ENCODE measurements around the gene RBP2. TPM values are rescaled to one million over a fixed set of nuclear protein-coding genes. Genes with fewer than 3 reads are reported as not detected.

RBP2 gene
- polyA plus RNA-seq, 3 donors = 0.18 to 0.46 (median 0.24) TPM

Other genes starting within 250 kb of the RBP2 start
- gene MRPS22, start 132.5 kb downstream of the RBP2 start, polyA plus RNA-seq (ENCODE audit: insufficient read length in 3 of 3) = 10 to 100 TPM; 62.1 to 64.6 (median 62.2) TPM
- 100 to 1,000 TPM; 164 to 176 (median 173) TPM for gene COPB2, start 86.9 kb downstream of the RBP2 start, polyA plus RNA-seq (ENCODE audit: insufficient read length in 3 of 3)
- gene RBP1, start 63.2 kb upstream of the RBP2 start, polyA plus RNA-seq (ENCODE audit: insufficient read length in 3 of 3) = 100 to 1,000 TPM; 334 to 353 (median 344) TPM
- gene NMNAT3, start 201.5 kb upstream of the RBP2 start, polyA plus RNA-seq (ENCODE audit: insufficient read length in 3 of 3) = 10 to 100 TPM in 1 of 3 donors, 1 to 10 TPM in 2; 9.7 to 10.6 (median 9.9) TPM

Data from right renal cortex interstitium (tissue), 3 donors.